ENCODE measurements around the gene NTRK3. TPM values are rescaled to one million over a fixed set of nuclear protein-coding genes. Genes with fewer than 3 reads are reported as not detected.

NTRK3 gene
- total RNA-seq, 1 donor = under 0.01 TPM

- DNase-seq (ENCODE audit: low read depth in 2 of 3, low spot score in 2 of 3) = no peak
Observed at GRCh38 chr15:88127432-88127790, 129.1 kb downstream of the NTRK3 start.

GRCh38 chr15:88126695-88127431 is 129.7 kb downstream of the NTRK3 start:
- DNase-seq (ENCODE audit: low read depth in 2 of 3, low spot score in 2 of 3) = no peak

GRCh38 chr15:88125576-88125975 is 131.0 kb downstream of the NTRK3 start:
- no peak for DNase-seq (ENCODE audit: low read depth in 2 of 3, low spot score in 2 of 3)

- DNase-seq (ENCODE audit: low read depth in 2 of 3, low spot score in 2 of 3) = no peak
Observed at GRCh38 chr15:88124199-88124598, 132.3 kb downstream of the NTRK3 start.

- DNase-seq (ENCODE audit: low read depth in 2 of 3, low spot score in 2 of 3) = no peak
Observed at GRCh38 chr15:88121968-88122530, 134.5 kb downstream of the NTRK3 start.

GRCh38 chr15:88120026-88120425 is 136.5 kb downstream of the NTRK3 start:
- no peak for DNase-seq (ENCODE audit: low read depth in 2 of 3, low spot score in 2 of 3)

- DNase-seq (ENCODE audit: low read depth in 2 of 3, low spot score in 2 of 3) = no peak
Observed at GRCh38 chr15:88118741-88119140, 137.8 kb downstream of the NTRK3 start.

GRCh38 chr15:88118035-88118434 is 138.5 kb downstream of the NTRK3 start:
- no peak for DNase-seq (ENCODE audit: low read depth in 2 of 3, low spot score in 2 of 3)

- DNase-seq (ENCODE audit: low read depth in 2 of 3, low spot score in 2 of 3) = no peak
Observed at GRCh38 chr15:88115486-88116152, 140.9 kb downstream of the NTRK3 start.

GRCh38 chr15:88113613-88114308 is 142.8 kb downstream of the NTRK3 start:
- DNase-seq (ENCODE audit: low read depth in 2 of 3, low spot score in 2 of 3) = no peak

- DNase-seq (ENCODE audit: low read depth in 2 of 3, low spot score in 2 of 3) = no peak
Observed at GRCh38 chr15:88108991-88109390, 147.5 kb downstream of the NTRK3 start.

GRCh38 chr15:88108477-88108876 is 148.1 kb downstream of the NTRK3 start:
- no peak for DNase-seq (ENCODE audit: low read depth in 2 of 3, low spot score in 2 of 3)

GRCh38 chr15:88106074-88106473 is 150.5 kb downstream of the NTRK3 start:
- no peak for DNase-seq (ENCODE audit: low read depth in 2 of 3, low spot score in 2 of 3)

- DNase-seq (ENCODE audit: low read depth in 2 of 3, low spot score in 2 of 3) = no peak
Observed at GRCh38 chr15:88104357-88104756, 152.2 kb downstream of the NTRK3 start.

GRCh38 chr15:88100181-88100580 is 156.4 kb downstream of the NTRK3 start:
- DNase-seq (ENCODE audit: low read depth in 2 of 3, low spot score in 2 of 3) = no peak

- no peak for DNase-seq (ENCODE audit: low read depth in 2 of 3, low spot score in 2 of 3)
Observed at GRCh38 chr15:88098361-88098760, 158.2 kb downstream of the NTRK3 start.

GRCh38 chr15:88091444-88092016 is 165.0 kb downstream of the NTRK3 start:
- no peak for DNase-seq (ENCODE audit: low read depth in 2 of 3, low spot score in 2 of 3)

GRCh38 chr15:88090481-88091011 is 166.0 kb downstream of the NTRK3 start:
- DNase-seq (ENCODE audit: low read depth in 2 of 3, low spot score in 2 of 3) = no peak

- no peak for DNase-seq (ENCODE audit: low read depth in 2 of 3, low spot score in 2 of 3)
Observed at GRCh38 chr15:88089731-88090130, 166.8 kb downstream of the NTRK3 start.

GRCh38 chr15:88089024-88089620 is 167.4 kb downstream of the NTRK3 start:
- DNase-seq (ENCODE audit: low read depth in 2 of 3, low spot score in 2 of 3) = no peak

Data from hematopoietic multipotent progenitor cell (in vitro differentiated cells).